GM19240 (cell line): ENCODE results near the gene BMAL2.

ENCODE experiments used
- DNase-seq: peaks from one replicate; pipeline ENCODE4 v3.0.0; 2011; ENCODE audit warnings: low spot score; ENCODE audit not compliant: insufficient read length

BMAL2 gene

DNA sequence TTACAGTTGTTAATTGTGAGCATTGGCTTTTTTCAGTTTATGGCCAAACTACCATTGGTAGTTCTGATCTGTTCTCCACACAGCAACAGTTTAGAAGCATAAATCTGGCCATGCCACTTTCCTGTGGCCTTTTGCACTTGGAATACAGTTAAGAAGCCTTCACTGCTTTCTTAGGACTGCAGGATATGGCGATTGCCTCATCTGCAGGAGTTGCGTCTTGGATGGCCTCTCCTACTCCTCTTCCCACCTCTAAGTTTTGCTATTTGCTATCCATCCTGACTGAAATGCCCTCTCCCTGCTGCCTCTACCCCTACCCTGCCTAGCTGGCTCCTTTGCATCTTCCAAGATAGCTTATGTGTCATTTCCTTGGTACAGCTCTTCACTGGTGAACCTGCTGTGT is 12.8 kb upstream of the BMAL2 start:
- no peak for DNase-seq

DNA sequence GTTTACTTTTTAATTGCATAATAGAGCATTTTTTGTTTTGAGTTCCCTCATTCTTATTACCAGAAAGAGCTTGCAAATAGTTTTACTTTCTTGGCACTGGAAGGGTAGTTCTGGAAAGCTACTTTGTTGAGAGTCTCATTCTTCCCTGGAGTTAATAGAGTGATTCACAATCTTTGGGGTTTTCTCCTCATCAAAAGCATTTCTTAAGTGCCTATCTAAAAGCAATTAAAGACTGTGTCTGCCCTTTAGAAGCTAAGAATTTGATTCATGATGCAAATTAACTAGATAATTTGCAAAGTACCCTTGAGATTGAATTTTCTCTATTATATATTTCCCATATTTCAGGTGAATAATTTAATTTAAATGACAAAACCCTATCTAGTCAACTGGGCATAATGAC is 8.1 kb upstream of the BMAL2 start:
- DNase-seq, result no peak

DNA sequence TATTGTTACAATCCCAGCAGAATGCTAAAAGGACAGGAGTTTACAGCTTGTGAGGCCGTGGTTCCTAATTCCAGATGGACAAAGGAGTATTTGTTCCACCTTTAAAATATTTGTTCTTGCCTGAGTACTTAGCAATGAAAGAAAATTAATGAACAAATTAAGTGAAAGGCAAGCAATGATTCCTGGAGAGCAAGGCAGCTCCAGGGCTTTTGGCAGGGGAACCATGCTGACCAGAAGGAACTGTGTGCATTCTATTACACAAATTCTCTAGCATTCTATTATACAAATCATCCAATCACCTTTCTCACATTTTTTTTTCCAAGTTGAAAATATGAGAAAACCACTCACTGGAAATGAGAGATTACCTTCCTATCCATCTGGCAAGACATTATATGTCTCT is 1.8 kb upstream of the BMAL2 start:
- DNase-seq, result no peak

DNA sequence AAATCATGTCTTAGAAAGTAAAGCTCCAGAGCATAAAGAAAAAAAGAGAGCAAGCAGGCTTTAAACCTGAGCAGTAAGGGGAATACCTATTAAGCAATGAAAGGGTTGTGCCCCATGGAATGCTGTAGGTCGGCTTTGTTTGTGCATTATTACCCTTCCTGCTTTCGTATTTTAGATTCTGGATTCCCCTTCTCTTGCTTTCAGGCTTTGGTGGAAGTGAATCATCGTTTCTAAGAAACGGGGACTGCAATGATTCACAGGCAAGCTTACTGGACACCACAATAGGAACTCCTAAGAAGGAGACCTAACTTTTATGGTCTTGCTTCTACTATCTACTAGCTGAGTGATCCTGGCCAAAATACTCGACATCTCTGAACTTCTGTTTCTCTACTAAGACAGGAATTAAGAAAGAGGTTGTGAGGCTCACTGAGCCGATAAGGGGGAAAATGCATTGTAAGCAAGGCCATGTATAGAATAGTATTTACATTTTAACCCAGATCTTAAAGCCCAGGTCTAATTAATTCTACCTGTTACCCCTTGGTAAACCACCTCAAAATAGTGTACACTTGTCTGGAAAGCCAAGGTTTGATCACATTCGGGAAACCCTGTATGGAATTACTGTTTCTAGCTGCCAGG is 1.2 kb upstream of the BMAL2 start:
- no peak for DNase-seq

DNA sequence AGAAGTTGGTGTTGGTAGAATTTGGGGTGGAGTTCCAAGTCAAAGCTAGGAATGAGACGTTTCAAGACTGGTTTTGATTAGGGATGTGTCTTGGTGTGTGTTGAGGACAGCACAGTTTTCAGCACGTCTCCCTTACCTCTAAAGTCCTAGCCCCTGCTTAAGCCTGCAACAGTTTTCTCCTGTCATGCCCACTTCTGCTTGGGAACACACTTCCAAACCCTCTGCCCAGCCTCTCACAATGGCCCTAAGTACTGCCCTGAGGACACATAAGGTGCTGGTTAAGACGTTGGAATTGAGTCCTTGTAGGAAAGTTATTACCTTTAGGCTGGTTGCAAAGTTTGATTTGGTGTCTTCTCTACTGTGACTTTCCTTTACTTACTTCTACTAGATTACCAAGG is 710 bp upstream of the BMAL2 start:
- no peak for DNase-seq

DNA sequence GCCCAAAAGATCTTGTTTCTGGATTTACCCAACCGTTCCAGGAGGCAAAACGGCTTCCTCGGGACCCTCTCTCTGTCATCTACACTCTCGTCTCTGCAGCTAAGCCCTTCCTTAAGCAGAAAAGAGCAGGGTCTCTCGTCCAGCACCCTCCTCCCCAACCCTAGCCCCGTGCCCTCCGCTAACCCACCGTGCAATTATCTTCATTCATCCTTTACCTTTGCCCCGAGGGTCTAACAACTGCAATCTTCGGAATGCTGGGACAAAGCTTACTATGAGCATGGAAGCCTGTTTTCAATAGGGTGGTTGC is 276 bp upstream of the BMAL2 start:
- DNase-seq, result no peak

DNA sequence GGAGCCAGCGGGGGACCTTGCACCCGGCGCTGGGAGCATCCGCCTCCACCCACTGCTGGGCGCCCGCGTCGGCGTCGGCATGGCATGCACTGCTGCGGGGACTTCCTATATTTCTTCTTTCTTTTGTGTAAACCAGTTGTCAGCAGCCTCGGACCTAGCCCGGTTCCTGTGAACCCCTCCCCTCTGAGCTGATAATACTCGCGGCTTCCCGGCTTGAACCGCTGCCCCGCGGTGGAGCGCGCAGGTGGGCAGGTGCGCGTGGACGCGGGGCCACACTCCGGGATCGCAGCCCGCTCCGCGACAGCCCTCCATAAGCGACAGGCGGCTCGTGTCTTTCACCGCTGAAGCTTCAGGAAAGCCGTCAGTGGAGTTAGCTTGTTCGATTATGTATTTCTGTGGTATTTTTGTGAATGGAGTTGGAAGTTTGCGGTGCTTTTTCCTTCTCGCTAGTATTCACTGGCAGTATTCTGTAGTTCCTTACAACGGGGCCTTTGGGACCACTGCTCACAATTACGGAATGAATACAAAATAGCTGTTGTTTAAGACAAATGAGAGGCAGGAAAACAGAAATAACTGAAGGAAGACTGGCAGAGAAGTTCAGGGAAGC is 870 bp downstream of the BMAL2 start:
- DNase-seq, result no peak

- DNase-seq, result no peak
Measured at GRCh38 chr12:27334042-27334720, 1.5 kb downstream of the BMAL2 start.

- no peak for DNase-seq
Measured at GRCh38 chr12:27334721-27335082, 2.1 kb downstream of the BMAL2 start.

GRCh38 chr12:27335364-27336281 is 3.0 kb downstream of the BMAL2 start:
- DNase-seq, result no peak

DNA sequence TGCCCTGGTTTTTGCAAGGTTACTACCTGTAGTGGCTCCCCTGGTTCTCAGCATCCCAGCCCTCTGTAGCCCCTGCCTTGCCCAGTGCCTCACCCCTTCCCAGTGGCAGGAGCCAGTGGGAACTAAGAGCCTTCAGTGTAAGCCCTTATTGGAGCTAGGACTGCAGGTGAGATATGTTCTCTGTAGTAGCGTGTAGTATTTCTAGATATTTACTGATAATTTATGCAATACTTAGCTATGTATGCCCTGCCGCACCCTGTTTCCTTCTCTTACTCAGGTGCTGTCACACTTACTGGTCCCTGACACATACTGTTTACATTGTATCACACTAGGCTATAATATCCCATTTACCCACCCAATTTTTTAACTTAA is 3.6 kb downstream of the BMAL2 start:
- DNase-seq, result no peak

DNA sequence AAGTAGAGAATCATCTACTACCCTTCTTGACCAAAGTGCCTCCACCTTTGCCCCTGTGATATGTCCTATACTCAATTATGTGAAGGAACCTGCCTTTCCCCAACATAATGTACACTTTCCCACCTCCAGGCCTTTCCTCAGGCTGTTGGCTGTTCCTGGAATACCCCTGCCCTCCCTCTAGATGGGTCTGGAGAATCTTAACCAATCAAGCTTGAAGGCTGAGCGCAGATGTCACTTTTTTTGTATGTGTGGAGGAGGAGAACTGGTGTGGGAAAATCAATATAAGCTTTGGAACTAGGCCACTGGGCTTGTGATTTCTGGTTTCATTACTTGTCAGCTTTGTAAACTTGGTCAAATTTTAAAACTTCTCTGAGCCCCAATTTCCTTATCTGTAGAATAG is 4.7 kb downstream of the BMAL2 start:
- DNase-seq, result no peak

DNA sequence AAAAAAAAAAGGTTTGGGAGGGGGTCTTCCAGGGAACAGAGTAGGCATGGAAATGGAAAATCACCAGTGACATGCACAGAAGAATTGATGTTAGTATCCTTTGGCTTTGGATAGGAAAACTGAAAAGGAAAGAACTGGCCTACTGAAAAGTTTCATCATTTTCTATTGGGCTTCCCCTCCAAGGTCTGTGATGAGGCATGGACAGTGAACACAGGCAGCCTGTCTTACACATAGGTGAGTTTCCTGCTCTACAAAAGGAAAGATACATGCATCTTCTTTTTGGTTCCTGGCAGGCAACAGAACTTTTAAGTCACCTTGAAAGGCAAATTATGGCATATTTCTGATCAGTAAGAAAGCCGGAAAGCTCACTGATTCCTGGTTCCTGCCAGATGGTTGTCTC is 5.8 kb downstream of the BMAL2 start:
- DNase-seq, result no peak

GRCh38 chr12:27340971-27341370 is 8.3 kb downstream of the BMAL2 start:
- no peak for DNase-seq

DNA sequence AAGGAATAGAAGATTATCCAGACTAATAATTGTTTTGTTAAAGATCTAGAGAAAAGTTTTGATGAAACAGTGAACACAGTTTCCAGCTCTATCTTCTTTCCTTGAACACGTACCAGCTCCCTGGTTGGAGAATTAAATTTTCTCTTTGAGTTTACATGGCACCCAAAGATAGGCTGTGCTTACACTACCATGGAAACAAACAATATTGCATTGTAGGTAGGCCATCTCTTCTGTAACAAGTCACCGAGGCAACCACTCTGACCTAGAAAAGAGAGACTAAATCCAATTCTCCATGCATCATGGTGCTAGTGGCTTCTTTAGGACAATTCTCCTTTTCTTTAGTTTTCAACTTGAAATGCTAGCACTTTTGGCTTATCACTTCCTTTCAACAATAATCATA is 9.9 kb downstream of the BMAL2 start:
- no peak for DNase-seq

DNA sequence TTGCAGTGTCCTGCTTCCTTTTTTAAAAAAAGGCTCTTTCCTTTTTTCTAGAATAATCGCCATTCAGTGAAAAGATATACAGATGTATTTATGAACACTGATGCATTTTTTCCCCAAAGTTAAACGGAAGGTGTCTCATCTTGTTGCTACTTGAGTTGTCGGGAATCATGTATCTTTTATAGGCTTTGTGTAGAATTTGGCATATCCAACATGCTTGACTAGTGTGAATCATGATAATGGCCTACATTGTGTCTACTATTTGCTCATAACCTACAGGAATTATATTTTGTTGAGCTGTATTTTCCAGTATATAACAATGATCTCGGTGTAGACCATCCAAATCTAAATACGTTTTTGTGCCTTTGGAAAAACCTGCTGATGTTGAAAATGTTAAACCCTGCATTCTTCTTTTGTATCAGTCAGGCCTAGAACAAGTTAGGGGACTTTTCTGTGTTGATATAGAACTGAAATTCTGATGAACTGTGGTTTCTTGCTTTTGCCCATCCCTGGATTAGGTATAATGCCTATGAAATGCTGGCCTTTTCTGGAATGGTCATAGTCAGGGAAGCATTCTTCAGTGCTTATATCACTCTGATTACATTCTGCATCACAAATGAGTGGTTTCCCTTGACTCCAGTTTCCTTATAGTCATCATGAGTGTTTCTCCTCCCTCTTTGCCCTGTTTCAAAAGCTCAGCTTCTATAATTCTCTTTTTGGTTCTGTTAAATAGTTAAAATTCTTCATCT is 10.8 kb downstream of the BMAL2 start:
- DNase-seq, result no peak

DNA sequence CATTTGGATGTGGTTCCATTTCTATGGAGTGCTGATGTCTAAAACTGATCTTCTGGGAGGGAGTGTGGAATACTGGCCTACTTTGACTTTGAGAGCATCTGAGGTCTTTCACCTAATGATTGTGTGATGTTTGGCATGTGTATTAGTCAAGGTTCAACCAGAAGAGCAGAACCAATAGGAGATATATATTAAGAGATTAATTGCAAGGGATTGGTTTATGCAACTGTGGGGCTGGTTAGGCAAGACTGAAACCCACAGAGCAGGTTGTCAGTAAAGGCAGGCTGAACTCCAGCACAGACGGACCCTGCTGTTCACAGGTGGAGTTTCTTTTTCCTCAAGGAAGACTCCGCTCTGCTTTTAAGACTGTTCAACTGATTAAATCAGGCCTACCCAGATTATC is 11.6 kb downstream of the BMAL2 start:
- no peak for DNase-seq

- DNase-seq, result no peak
Measured at GRCh38 chr12:27344760-27345159, 12.1 kb downstream of the BMAL2 start.

GRCh38 chr12:27345376-27345775 is 12.7 kb downstream of the BMAL2 start:
- no peak for DNase-seq

GRCh38 chr12:27347779-27348178 is 15.1 kb downstream of the BMAL2 start:
- DNase-seq, result no peak

DNA sequence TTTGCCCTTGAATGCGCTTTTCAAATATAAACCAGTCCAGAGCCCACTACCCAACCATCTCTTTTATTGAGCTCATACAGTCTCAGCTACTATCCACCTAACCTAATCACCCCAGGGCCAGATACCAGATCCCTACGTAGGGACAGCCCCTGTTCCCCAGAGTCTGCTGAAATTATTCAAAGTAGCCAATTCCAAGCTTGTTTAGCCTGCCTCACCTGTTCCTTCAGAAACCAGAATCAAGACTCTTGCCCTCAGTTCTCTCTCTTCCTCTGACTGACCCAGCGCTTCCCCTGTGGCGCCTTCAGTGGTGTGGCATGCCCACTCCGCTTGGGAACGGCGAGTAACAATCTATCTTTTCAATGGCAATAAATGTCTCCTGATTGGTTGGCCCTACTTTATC is 18.8 kb downstream of the BMAL2 start:
- no peak for DNase-seq

DNA sequence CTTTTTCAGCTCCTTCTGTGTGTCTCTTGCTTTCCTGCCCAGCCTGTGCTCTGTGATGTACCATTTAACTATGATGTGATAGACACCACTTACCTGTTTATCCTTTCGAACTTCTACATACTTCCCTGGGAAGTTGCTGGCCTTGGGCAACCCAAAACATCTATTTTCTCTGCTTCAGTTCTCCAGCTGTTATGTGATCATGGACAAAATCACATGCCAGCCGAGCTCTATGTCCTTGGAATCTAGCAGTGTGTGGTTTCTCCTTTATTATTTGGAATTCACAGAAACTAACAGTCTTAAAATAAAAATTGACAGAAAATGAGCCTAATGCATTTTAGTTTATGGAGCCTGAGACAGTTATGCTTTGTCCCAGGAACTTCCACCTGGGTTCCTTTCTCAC is 22.9 kb downstream of the BMAL2 start:
- no peak for DNase-seq
